Measurements from ENCODE around the gene MAML2.

The MAML2 gene

DNA sequence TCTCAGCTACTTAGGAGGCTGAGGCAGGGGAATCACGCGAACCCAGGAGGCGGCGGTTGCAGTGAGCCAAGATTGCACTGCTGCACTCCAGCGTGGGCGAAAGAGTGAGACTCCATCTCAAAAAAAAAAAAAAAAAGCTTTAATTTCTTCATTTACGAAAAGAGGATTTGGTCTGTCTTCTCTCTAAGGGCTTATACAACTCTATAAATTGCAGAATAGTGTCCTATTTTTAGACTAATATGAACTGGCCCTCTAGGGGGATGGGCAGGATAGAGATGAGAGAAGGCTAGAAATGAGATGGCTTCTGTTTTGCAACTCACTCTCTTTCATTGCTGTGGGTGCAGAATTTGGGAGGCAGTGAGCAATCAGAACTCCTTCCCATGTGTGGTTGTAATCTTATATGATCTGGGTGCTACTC lies 11.3 kb downstream of the MAML2 start:
- TF ChIP-seq, protein P1, sequence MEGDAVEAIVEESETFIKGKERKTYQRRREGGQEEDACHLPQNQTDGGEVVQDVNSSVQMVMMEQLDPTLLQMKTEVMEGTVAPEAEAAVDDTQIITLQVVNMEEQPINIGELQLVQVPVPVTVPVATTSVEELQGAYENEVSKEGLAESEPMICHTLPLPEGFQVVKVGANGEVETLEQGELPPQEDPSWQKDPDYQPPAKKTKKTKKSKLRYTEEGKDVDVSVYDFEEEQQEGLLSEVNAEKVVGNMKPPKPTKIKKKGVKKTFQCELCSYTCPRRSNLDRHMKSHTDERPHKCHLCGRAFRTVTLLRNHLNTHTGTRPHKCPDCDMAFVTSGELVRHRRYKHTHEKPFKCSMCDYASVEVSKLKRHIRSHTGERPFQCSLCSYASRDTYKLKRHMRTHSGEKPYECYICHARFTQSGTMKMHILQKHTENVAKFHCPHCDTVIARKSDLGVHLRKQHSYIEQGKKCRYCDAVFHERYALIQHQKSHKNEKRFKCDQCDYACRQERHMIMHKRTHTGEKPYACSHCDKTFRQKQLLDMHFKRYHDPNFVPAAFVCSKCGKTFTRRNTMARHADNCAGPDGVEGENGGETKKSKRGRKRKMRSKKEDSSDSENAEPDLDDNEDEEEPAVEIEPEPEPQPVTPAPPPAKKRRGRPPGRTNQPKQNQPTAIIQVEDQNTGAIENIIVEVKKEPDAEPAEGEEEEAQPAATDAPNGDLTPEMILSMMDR (conservative IDR thresholded peaks at IDR 0.05) = no peak
- no peak overlapping the region for H3K27ac ChIP-seq

DNA sequence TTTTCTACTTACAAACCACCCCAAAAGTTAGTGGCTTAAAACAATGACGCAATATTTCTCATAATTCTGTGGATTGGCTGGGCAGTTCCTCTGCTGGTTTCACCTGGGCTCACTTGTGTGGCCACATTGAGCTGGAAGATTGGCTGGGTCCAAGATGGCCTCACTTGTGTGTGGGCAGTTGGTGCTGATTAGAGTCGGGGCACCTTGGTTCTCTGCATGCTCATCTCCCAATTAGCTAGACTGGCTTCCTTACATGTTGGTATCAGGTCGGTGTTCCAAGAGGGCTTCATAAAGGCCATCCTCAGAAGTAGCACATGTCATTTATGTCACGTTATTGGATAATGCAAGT lies 12.5 kb downstream of the MAML2 start:
- TF ChIP-seq, protein P1 (conservative IDR thresholded peaks at IDR 0.05) = no peak
- no peak overlapping the region for H3K27ac ChIP-seq

DNA sequence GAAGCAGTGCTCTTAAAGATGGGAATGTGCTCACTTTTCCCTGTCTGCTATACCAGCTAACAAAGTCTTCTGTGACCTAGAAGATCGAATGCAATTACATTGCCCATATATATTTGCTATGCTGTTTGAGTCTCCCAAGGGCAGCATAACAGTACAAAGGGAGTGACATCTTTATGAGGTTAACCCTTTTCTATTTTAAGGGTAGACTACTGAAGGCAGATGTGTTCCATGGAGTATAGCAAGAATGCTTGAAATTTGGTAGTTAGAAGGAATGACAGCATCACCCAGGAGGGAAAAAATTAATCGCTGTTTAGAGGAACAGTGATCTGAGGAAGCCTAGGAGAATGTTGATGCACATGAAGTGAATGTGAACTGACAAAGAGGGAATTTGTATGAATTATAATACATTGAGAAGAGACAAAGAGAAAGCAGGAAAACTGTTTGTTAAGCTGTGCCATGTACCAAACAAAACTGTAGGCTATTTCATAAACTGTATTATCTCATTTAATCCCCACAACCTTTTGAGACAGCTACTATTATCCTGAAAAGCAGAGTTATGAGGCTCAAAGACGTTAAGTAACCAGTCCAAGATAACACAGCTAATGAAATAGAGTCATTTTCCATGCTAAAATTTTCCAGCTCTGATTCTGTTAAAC lies 13.0 kb downstream of the MAML2 start:
- TF ChIP-seq, protein P1 (conservative IDR thresholded peaks at IDR 0.05) = no peak
- H3K27ac ChIP-seq = peak overlapping the region; percentile 0; the same call in 1 of the 2 replicates

DNA sequence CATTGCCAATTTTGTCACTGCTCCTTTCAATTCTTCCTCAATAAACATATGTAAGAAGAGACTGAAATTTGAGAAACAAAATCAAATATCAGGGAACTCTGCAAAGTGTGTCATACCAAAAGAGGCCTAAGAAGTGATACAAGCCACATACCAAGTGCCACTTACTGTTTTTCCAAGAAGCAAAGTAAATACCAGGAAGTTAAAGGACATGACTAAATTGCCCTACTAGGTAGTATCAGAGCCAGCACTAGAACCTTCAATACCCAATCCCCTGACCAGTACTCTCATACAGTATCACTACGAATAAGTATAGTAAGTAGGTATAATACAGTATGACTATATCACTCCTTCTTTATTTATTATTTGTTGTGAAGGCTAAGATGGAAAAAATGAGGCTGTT lies 13.6 kb downstream of the MAML2 start:
- TF ChIP-seq, protein P1 (conservative IDR thresholded peaks at IDR 0.05) = no peak
- H3K27ac ChIP-seq = peak overlapping the region; percentile 0; the same call in 1 of the 2 replicates

DNA sequence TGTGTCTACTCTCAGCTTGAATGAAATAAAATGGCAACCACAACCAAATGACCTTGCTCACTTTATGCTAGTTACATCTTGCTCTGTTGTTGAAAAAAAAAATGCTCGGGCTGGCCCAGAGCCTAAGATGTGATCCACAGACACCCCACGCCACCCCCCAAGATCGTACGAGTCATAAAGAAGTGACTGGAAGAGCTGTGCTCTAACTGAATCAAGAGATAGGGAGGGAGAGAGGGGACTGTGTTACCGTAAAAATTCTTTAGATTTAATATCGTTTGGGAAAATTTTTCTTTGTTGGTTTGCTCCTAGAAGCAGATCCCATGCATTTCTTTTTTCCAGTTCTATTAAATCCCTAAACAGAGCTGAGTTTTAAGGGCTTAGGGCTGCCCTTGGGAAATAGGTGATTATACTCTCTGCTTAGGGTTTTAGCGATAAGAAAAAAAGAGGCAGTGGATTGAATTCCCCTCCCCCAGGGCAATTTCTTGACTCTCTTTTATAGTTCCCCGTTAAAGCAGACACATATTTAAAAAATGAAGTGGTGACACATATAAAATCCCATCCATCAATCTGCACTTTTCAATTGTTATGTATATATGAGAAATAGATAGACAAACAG lies 14.5 kb downstream of the MAML2 start:
- no peak overlapping the region for H3K27ac ChIP-seq
- TF ChIP-seq, protein P1 (conservative IDR thresholded peaks at IDR 0.05) = no peak

DNA sequence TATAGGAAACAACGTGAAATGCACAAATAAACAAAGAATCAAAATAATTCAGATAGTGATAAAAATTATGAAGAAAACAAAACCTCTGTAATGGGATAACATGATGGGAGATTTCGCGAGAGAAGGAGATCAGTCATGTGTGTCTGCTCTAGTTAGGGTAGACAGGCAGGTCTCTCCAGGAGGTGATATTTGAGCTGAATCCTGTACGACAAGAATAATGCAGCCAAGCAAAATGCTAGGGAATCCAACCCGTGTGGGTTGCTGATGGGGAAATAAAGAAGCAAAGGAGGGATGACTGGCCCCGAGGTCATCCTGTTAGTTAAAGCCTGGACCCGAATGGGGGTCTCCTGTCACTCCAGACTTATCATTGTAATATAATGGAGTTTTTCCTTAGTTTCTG lies 16.0 kb downstream of the MAML2 start:
- TF ChIP-seq, protein P1 (conservative IDR thresholded peaks at IDR 0.05) = no peak
- H3K27ac ChIP-seq = no peak overlapping the region

DNA sequence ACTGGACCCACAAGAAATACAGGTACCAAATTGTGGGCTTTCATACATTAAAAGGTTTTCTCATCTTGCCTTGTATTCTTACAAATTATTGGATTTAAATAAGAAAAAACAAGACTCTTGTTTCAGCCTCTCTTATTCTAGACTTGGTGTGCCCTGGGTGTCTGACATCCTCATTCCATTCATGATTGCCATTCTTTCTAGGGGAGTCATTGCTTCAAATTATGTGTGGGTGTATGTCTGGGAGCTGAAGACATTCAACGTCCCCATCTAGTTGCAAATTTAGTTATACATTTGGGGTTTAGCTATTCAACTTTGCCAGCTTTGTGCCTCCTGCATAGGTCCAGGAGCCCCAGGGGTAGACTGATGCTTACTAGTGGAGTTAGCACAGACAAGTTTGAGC lies 18.1 kb downstream of the MAML2 start:
- H3K27ac ChIP-seq = no peak overlapping the region
- TF ChIP-seq, protein P1 (conservative IDR thresholded peaks at IDR 0.05) = no peak
